ENCODE data around the gene MYADML2. TPM values are rescaled to one million over a fixed set of nuclear protein-coding genes. Genes with fewer than 3 reads are reported as not detected.
"Not testable (repeated sequence)": the region's sequence is repeated elsewhere in the genome, so short reads cannot be mapped to it uniquely, and the experiment has no call there.

Gene MYADML2
- total RNA-seq, 3 donors from 2014 or later = 0.13 TPM; not detected in 2

DNA sequence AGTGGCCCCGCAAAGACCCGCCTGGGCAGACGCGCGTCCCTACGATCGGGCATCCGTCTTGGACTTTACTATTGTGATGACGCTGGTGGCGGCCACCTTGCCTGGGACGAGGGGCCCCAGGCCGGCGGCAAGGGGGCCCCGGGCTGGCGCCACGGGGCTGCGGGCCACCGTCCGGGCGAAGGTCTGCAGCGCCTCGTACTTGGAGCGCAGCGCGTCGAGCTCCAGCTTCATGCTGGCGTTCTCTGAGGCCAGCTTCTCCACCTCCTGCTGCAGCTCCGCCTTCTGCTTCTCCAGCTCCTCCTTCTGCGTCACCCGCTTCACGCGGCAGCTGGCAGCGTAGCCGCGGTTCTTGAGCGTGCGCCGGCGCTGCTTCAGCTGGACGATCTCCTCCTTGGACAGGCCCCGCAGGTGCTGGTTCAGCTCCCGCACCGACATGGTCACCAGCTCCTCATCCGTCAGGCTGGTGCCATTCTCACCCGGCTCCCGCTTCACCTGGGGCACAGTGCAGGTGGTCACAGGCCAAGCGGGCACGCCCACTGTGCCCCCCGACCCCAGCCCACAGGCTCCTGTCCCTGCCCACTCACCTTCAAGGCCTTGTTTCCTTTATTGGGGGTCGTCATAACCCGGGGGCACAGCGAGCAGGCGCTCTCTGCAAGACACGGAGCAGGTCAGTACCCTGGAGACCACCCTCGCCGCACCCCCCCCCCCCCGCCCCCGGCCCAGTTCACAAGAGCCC lies 24.3 kb downstream of the MYADML2 start:
- H3K4me3 ChIP-seq = no peak overlapping the region
- H3K9me3 ChIP-seq = no peaks in the 10 kb centered on the region
- TF ChIP-seq CTCF (IDR thresholded peaks at IDR 0.05) = no peak
- intact Hi-C loops (cut with DNase I, micrococcal nuclease) = no loop called here
- no peaks in the 10 kb centered on the region for H3K36me3 ChIP-seq (ENCODE audit: low read depth)
- no peak for ATAC-seq
- peaks cover 56% of the 10 kb centered on the region for H3K4me1 ChIP-seq (ENCODE audit: low read depth)
- no peak for DNase-seq

DNA sequence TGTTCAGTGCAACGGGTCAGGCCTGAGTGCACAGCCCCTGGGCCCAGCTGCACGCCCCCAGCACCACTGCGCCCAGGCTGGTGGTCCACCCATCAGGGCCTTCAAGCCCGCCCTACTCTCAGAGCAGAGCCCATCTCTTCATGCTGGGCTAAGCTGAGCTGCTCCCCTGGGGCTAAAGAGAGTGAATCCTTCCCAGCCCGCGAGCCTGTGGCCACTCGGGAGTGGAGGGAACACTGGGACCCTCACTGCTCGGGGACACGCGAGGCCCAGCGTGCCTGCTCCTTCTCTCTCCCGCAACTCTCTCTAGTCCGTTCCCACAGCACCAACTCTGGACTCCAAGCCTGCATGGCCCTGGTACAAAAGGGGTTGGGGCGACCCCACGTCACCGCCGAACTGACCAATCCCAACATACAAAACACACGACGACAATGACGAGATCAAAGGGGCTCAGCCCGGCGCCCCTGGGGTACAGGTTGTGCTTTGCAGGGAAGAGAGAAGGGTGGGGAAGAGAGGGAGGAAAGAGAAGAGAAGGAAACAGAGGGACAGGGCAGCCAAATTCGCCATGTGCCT lies 25.0 kb downstream of the MYADML2 start:
- Histone ChIP-seq H3K4me1 (ENCODE audit: low read depth) (peaks cover 56% of the 10 kb centered on the region), H3K36me3 (ENCODE audit: low read depth) (no peaks in the 10 kb centered on the region), H3K9me3 (no peaks in the 10 kb centered on the region), H3K4me3 (no peak overlapping the region)
- DNase-seq (no peak), ATAC-seq (no peak)
- TF ChIP-seq CTCF (IDR thresholded peaks at IDR 0.05) = no peak
- intact Hi-C loops (cut with DNase I, micrococcal nuclease) = no loop called here

- Histone ChIP-seq H3K36me3 (ENCODE audit: low read depth) (no peaks in the 10 kb centered on the region), H3K9me3 (no peaks in the 10 kb centered on the region), H3K4me1 (ENCODE audit: low read depth) (peaks cover 60% of the 10 kb centered on the region), H3K4me3 (no peak overlapping the region)
- TF ChIP-seq CTCF (IDR thresholded peaks at IDR 0.05) = no peak
- no peak for ATAC-seq
- no peak for DNase-seq
- intact Hi-C loops (cut with DNase I, micrococcal nuclease) = no loop called here
These were observed 25.5 kb downstream of the MYADML2 start for GRCh38 chr17:81921537-81921862.

DNA sequence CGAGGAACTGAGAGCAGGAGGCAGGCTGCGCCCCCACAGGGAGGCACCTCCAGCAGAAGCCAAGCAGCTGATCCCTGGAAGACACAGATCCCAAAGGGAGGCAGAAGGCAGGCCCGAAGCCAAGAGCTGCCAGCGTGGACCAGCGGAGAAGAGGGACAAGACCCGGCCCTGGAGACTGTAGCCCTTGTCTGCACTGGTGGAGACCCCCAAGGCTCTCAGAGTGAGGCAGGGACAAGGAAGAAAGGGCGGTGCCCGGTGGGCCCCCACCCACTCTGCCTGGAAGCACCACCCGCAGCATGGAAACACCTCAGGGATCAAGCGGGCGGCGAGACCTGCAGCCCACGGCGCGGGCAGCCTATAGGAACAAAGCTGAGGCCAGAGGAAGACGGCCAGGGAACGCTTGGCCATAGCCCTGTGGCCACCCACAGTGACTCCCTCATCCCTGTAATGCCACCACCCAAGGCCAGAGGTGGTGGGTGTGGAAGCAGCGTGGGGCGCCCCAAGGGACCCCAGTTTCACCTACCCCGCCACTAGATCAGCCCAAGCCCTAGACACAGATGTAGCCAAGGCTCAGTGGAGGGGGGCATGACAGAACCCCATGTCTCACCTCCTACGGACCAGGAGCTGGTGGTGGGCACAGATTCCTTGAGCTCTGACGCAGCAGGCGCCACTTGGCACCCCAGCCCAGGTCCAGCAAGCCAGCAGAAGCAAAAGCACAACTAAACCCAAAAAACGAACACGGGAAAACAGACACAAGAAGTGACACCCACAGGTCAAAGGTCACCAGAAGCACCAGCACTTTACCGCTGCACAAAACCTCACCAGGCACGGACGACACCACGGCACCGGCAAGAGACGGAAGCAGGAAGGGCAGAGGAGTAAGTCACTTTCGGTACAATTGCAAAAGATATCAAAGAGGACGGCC lies 26.2 kb downstream of the MYADML2 start:
- intact Hi-C loops (cut with DNase I, micrococcal nuclease) = no loop called here
- Histone ChIP-seq H3K9me3 (no peaks in the 10 kb centered on the region), H3K4me1 (ENCODE audit: low read depth) (peaks cover 60% of the 10 kb centered on the region), H3K4me3 (no peak overlapping the region), H3K36me3 (ENCODE audit: low read depth) (no peaks in the 10 kb centered on the region)
- ATAC-seq = no peak
- no peak for DNase-seq
- no peak for TF ChIP-seq CTCF (IDR thresholded peaks at IDR 0.05)

- no peak overlapping the region for H3K4me3 ChIP-seq
- peak; percentile 82 for ATAC-seq
- H3K9me3 ChIP-seq = no peaks in the 10 kb centered on the region
- TF ChIP-seq CTCF (IDR thresholded peaks at IDR 0.05) = no peak
- H3K4me1 ChIP-seq (ENCODE audit: low read depth) = peaks cover 42% of the 10 kb centered on the region
- peaks cover 7% of the 10 kb centered on the region for H3K36me3 ChIP-seq (ENCODE audit: low read depth)
- intact Hi-C loops (cut with DNase I, micrococcal nuclease) = no loop called here
- DNase-seq = peak in 2 of 3 donors; percentile 81 to 89
These were observed 28.0 kb downstream of the MYADML2 start for GRCh38 chr17:81918832-81919545.

DNA sequence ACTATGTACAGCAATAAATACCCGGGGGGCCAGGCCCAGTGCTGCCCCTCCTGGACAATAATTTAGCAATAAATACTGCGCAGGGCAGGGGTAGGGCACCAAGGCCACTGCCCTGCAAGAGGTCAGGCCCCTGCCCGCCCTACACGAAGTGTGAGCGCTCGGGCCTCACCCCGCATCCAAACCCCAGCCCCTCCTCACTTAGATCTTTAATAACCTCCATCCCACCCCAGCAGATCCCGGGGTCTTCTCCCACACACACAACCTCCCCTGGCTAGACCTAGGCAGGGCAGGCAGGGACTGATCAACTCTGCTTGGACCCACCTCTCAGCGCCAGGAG lies 28.7 kb downstream of the MYADML2 start:
- intact Hi-C loops (cut with DNase I, micrococcal nuclease); H3K36me3 ChIP-seq (ENCODE audit: low read depth): not testable (repeated sequence)

More for the DNA sequence above, 28.7 kb downstream of the MYADML2 start:
- not testable (repeated sequence) for H3K9me3 ChIP-seq, DNase-seq
- Histone ChIP-seq H3K4me3 (peak overlapping the region; percentile 95), H3K4me1 (ENCODE audit: low read depth) (peaks cover 35% of the 10 kb centered on the region)
- ATAC-seq = peak; percentile 9

All from mucosa of descending colon (tissue), 3 donors.